ENCODE data around the gene ARL8B.

DNA sequence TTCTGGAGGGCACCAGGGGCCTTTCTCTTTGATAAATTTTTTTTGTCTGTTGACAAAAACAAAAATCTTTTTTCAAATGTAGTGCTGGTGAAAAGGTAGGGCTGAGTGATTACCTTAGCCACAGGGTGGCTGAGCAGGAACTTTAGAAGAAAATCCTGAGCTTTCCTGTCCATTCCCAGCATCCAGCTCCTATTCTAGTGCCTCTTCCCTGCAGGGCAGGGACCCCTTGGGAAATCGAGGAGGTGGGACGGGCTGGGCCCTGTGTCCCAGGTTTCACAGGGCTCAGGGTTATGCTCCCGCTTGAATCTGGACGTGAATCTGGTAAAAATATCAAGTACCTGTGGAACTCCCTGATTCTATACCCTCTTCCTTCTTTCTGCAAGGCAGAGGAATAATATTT lies 97.1 kb downstream of the ARL8B start:
- no peak for TF ChIP-seq EZH2 (IDR thresholded peaks at IDR 0.05)
- TF ChIP-seq POLR2AphosphoS5 (IDR thresholded peaks at IDR 0.05; ENCODE audit: borderline replicate concordance, low read depth, low read length) = no peak
- no peak for TF ChIP-seq FOXP2 (optimal IDR thresholded peaks at IDR 0.05; ENCODE audit: control extremely low read depth, extremely low read length, insufficient read depth)

Measured in SK-N-MC (cell line).